A172 (cell line): ENCODE measurements around the gene S100A1. TPM values are rescaled to one million over a fixed set of nuclear protein-coding genes. Genes with fewer than 3 reads are reported as not detected.
"Not testable (repeated sequence)": the region's sequence is repeated elsewhere in the genome, so short reads cannot be mapped to it uniquely, and the experiment has no call there.

Experiments used
- DNase-seq: peaks from one replicate; pipeline ENCODE4 v3.0.0-alpha.2; 2015; ENCODE audit warnings: low spot score
- total RNA-seq: library from RNA; depleted of rRNA; stranded (reverse); fragments of >200 nt; shearing (Covaris generic); gene quantifications from 2 replicates; pipeline ENCODE4 v1.2.3, GENCODE V29; 2014

S100A1 gene
- total RNA-seq, 1 experiment from 2014 or later: 2.8 TPM

DNA sequence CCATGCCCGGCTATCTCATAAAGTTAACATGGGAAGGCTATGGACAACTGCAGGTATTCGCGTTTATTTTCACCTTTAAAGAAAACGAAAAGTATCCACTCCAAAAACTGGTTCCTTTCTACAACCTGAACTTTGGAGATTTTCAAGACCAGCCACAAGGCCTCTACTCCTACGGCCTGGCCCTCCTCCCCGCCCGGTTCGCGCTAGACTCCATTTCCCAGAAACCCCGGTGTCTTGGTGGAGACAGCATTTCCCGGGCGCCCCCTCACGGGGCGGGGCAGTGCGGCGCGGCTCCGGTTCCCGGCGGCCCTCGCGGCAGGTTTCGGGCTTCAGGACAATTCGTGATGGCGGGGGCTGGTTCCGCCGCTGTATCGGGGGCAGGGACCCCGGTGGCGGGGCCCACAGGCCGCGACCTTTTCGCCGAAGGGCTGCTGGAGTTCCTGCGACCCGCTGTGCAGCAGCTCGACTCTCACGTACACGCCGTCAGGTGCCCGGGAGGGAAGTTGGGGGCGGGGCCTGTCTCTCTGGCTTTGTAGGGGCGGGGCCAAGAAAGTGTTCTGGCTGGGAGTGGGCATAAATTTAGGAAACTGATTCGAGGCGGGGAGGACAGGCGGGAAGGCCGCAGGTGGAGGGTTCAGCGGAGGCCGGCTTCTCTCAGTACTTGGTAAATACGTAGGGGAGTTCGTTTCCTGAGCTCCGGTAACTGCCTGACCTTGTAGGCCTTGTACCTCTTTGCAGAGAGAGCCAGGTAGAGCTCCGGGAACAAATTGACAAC, 30.4 kb downstream of the S100A1 start, which contains the start of gene SNAPIN:
SNAPIN (plus strand) TSS at position 304 of the 775 bp plus-strand sequence; CDS start at position 345, 41 bp downstream.
- peak; percentile 86 for DNase-seq

DNA sequence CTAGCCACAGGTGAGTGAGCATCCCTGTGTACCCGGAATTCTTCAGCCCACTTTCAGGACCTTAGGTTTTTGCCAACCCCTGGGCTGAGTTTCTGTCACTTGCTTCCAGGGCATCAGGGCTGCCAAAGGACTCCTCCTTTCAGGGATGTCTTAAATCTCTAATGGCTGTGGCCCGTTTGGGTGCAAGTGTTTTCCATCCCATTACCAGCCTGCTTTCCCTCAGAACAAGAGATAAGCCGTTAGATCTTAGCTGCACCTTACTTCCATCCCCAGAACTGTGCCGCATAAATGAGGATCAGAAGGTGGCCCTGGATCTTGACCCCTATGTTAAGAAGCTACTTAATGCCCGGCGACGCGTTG, 30.9 kb downstream of the S100A1 start:
- no peak for DNase-seq

DNA sequence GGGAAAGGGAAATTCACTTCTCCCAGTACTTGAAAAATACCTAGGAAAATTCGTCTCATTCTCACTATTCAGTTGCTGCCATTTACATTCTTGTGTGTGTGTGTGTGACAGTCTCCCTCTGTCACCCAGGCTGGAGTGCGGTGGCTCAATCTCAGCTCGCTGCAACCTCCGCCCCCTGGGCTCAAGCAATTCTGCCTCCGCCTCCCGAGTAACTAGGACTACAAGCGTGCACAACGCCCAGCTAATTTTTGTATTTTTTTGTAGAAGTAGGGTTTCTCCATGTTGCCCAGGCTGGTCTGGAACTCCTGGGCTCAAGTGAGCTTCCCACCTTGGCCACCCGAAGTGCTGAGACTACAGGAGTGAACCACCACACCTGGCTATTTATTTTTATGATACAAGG, 31.4 kb downstream of the S100A1 start:
- no peak for DNase-seq

DNA sequence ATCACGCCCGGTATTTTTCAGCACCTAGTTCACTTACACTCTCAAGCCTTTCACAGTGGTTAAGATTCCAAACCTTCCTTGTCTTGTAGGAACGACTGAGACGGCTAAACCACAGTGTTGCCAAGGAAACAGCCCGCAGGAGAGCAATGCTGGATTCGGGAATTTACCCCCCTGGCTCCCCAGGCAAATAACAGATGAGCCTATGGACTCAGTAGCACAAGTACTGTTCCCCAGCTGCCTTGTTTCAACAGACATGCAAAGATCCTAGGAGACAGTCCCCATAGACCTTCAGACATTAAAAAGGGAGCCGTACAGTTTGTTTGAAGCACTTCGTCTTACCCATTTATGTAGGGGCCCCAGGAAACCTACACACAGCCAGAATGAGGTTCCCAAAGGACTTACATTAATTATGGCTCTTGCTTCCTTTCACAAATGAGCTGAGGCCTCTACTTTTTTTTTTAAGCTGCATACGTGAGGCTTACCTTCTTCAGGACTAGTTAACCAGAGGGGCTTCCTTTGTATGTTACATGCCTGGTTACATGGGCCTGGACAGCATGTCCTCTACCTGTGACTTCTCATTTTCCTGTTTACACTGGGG, 33.0 kb downstream of the S100A1 start:
- no peak for DNase-seq

DNA sequence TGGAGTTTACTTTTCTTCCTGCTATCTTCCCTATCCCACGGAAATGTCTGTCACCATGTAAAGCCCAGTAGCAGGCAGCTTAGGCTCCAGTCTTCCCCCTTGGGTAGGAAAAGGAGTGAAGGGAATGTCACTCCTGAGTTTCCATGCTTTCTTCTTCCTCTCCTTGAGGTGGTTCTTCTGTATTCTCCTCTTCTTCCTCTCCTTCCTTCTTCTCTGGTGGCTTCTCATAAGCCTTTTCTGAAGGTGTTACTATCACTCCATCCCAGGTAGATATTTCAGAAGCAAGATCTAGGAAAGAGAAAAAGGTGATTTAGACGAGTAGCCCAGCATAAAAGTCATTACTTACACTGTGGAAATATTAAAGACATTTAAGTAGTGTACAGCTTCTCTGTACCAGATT, 34.0 kb downstream of the S100A1 start:
- DNase-seq: no peak

DNA sequence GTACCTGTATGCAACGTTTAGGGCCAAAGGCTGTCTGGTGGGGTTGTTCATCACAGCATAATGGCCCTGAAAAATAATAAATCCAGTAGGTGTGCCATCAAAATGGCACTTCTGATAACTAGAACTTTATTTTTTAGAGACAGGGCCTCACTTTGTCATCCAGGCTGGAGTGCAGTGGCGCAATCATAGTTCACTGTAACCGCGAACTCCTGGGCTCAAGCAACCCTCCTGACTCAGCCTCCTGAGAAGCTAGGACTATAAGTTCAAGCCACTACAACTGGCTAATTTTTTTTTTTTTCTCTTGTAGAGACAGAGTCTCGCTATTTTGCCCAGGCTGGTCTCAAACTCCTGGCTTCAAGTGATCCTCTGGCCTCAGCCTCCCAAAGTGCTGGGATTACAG, 35.0 kb downstream of the S100A1 start:
- DNase-seq: no peak

DNA sequence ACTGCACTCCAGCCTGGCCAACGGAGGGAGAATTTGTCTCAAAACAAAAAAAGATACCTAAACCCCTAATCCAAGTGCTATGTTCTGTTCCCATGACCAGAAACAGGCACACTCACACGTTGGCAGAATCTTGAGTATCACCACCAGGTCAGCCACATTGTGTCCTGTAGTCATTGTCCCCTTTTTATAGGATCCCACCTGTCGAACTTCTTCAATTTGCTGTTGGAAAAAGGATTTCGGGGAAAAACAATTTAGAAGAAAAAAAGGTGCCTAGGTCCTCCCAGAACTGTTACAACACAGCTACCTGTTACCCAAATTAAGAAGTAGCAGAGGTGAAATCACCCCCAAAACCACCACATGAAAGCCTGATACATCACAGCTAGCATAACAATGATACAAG, 39.2 kb downstream of the S100A1 start:
- no peak for DNase-seq

DNA sequence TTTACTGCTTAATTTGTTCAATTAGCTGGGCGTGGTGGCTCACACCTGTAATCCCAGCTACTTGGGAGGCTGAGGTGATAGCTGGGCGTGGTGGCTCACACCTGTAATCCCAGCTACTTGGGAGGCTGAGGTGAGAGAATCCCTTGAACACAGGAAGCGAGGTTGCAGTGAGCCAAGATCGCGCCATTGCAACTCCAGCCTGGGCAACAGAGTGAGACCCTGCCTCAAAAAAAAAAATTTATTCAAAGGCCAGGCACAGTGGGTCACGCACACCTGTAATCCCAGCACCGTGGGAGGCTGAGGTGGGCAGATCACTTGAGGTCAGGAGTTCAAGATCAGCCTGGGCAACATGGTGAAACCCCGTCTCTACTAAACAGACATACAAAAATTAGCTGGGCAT, 40.4 kb downstream of the S100A1 start:
- not testable (repeated sequence) for DNase-seq

DNA sequence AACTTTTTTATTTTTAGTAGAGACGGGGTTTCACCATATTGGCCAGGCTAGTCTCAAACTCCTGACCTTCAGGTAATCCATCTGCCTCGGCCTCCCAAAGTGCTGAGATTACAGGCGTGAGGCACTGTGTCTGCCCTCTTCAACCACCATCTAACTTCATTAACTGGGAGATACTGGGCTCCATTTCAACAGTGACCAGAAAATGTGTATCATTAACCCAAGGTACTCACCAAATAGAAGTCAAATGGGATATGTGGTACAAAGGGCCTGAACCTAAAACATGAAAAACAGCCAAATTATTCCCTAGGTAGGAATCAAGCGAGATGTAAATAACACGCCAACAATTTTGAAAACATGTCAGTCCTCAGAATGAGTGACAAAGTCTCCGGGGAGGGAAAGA, 41.4 kb downstream of the S100A1 start:
- DNase-seq: no peak

DNA sequence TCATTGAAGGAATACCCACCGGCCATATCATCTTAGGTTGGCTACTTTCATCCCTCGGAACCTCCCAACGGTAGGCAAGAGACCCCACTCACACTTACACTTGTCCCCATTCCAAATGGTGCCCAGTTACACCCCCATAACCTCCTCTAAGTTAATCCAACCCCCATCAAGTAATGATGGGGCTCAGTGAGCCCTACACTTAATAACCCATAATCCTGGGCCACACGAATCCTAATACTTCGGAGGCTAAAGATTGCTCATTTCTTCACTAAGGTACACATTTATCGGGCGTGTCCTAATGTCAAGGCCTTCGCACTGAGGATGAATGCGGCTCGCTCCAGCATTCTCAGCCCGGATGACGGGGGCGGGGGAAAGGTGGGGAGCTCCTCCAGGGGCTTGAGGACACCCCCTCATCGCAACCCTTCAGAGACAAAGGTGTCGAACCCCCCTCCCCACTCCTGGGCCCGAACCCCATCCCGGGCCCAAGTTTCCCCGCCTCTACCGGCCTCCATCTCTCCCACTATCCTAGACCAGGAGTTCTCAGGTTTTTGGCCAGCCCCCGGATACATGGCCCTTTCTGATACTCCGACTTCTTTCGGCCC, 42.1 kb downstream of the S100A1 start:
- DNase-seq: no peak

DNA sequence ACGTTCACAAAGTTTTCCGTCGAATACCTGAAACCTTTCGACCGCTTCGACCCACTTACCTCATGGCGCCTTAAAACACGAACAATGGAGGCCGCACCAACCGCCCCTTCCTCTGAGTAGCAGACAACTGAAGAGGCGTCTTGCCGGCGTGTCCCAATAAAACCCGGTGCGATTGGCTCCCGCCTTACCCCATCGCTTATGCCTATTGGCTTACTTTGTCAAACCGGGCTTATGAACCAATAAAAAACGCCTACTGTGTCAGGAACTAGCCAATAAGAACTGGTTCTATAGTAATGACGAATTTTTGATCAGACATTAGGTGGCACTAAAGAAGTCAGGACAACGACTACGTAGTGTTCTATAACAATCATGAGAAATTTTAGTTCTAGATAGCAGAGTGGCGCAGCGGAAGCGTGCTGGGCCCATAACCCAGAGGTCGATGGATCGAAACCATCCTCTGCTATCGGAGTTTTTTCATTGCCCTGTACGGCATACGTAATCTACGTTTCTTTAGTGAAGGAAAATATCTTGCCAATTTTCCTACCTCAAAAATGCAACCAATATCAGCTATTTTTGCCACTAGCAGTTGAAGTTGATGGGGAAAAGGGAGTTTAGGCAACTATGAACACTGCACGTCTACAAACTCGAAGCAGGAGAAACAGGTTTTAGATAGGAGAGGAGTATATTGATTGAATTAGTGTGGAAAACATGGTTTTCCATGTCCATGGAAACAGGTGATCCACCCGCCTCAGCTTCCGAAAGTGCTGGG, 42.8 kb downstream of the S100A1 start, which contains the start of gene ILF2:
ILF2 (minus strand) TSS at position 135 of the 769 bp plus-strand sequence; CDS start at position 64, 71 bp downstream.
- DNase-seq: peak; percentile 100

DNA sequence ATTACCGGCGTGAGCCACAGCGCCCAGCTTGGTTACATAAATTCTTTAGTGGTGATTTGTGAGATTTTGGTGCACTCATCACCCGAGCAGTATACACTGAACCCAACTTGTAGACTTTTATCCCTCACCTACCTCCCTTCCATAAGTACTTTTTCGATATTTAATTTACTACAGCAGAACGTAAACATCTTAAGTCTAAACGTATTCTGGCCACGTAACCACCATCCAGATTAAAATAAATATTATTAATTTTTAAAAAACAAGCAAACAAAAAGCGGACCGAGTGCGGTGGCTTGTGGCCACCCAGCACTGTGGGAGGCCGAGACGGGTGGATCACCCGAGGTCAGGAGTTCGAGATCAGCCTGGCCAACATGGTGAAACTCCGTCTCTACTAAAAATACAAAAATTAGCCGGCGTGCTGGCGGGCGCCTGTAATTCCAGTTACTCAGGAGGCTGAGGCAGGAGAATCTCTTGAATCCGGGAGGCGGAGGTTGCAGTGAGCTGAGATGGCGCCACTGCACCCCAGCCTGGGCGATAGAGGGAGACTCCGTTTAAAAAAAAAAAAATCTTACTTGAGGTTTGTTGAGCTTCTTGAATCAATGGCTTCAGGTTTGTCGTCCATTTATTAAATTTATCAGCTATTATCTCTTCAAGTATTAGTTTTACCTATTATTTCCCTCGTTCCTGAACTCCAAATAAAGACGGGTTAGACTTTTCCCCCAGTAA, 43.6 kb downstream of the S100A1 start:
- peak; percentile 83 for DNase-seq

DNA sequence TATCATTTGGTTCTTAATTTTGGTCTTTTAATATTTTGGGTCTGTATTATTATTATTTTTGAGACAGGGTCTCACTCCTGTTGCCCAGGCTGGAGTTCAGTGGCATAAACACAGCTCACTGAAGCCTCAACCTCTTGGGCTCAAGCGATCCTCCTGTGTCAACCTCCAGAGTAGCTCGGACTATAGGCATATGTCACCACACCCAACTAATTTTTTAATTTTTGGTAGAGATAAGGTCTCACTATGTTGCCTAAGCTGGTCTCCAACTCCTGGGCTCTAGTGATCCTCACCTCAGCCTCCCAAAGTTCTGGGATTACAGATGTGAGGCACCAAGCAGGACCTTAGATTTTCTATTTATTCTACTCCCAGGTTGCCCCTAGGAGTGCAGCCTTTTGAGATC, 45.3 kb downstream of the S100A1 start:
- no peak for DNase-seq

DNA sequence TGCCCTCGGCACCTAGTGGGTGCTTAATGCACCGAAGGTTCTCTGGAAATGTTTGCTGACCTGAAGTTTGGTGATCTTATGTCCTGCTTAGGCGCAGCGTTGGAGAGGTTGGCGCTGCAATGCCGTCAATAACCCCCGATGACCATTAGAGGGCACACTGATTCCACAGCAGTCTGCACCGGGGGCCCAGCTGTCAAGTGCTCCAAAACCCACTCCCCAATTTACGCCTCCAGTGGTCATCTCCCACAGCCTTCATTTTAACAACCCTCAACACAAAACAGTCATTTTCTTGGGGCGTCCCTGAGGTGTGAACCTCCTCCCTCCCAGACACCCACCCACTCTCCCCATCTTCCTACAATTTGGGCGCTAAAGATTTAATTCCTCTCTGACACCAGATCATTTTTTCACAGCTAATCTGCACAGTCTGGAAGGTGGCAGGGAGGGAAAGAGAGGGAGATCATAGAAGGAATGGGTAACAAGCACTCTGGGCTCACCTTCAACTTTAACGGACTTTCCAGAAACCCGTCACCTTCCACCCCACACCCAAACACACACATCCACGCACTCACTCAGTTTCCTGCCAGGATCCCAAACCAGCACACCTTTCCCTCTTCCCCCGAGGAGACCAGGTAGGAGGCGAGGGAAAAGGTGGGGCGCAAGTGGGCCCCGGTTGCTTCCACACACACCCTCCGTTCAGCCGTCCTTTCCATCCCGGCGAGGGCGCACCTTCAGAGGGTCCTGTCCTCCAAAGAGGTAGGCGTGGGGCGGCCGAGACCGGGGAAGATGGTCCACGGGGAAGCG, 49.7 kb downstream of the S100A1 start:
- peak; percentile 53 for DNase-seq

DNA sequence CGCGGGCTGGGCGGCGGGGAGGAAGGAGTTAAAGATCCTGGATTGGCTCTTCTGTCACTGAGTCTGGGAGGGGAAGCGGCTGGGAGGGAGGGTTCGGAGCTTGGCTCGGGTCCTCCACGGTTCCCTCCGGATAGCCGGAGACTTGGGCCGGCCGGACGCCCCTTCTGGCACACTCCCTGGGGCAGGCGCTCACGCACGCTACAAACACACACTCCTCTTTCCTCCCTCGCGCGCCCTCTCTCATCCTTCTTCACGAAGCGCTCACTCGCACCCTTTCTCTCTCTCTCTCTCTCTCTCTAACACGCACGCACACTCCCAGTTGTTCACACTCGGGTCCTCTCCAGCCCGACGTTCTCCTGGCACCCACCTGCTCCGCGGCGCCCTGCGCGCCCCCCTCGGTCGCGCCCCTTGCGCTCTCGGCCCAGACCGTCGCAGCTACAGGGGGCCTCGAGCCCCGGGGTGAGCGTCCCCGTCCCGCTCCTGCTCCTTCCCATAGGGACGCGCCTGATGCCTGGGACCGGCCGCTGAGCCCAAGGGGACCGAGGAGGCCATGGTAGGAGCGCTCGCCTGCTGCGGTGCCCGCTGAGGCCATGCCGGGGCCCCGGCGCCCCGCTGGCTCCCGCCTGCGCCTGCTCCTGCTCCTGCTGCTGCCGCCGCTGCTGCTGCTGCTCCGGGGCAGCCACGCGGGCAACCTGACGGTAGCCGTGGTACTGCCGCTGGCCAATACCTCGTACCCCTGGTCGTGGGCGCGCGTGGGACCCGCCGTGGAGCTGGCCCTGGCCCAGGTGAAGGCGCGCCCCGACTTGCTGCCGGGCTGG, 50.5 kb downstream of the S100A1 start, which contains the start of gene NPR1:
NPR1 (plus strand) TSS at position 170 of the 818 bp plus-strand sequence; CDS start at position 591, 421 bp downstream.
- DNase-seq: no peak

DNA sequence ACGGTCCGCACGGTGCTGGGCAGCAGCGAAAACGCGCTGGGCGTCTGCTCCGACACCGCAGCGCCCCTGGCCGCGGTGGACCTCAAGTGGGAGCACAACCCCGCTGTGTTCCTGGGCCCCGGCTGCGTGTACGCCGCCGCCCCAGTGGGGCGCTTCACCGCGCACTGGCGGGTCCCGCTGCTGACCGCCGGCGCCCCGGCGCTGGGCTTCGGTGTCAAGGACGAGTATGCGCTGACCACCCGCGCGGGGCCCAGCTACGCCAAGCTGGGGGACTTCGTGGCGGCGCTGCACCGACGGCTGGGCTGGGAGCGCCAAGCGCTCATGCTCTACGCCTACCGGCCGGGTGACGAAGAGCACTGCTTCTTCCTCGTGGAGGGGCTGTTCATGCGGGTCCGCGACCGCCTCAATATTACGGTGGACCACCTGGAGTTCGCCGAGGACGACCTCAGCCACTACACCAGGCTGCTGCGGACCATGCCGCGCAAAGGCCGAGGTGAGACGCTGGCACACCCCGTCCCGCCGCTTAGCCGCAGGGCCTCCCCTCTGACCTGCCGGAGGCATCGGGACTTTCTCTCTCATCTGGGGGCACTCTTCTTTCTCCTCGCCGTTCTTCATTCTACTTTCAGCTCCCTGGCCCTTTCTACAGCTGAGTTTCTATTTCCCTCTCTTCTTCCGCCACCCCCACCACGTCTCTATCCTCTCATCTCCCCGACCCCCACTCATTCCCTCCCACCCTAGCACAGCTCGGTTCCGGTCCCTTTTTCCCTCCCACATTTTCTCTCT, 51.3 kb downstream of the S100A1 start:
- DNase-seq: no peak

DNA sequence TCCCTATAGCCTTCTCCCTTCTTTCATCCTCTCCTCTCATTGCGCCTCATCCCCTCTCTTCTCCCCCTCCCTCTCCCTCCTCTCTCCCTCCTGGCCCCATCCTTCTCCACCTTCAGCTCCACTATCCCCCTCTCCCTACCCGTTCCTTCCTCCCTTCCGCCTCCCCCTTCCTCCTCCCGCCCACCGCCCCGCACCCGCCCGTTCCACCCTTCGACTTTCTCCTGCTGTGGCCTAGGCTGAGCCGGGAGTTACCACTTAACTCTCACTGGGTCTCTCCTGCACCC, 51.8 kb downstream of the S100A1 start:
- DNase-seq: no peak
